Activated CD8-positive, alpha-beta T cell treated with anti-CD3 and anti-CD28 coated beads, Interleukin-2, amount 10 ng/mL, durations not matched to agents 7 days and 5 days (primary cell): ENCODE measurements around the gene TCFL5. TPM values are rescaled to one million over a fixed set of nuclear protein-coding genes. Genes with fewer than 3 reads are reported as not detected.
A peak's percentile ranks its signal among the peaks of the same experiment; 100 is the strongest.

Source experiments
- ATAC-seq: fragments of 150-1000 bp; cut with Tn5 transposase; one replicate; pipeline ENCODE4 v1.10.0; 2021; ENCODE audit warnings: moderate library complexity
- CTCF ChIA-PET: fragments of 350-600 bp; sonication (Branson Sonifier 250); formaldehyde crosslinking; loops from one replicate; lab custom pipeline; 2021; ENCODE audit warnings: antibody characterized with exemption; lab: Charles Lee
- POLR2A ChIA-PET: fragments of 350-600 bp; sonication (Branson Sonifier 250); formaldehyde crosslinking; loops from one replicate; lab custom pipeline; 2021; ENCODE audit warnings: antibody characterized with exemption; lab: Charles Lee
- DNase-seq: peaks from one replicate; pipeline ENCODE4 v3.0.0-alpha.2; 2020
- H3K27ac Mint-ChIP-seq: one replicate; pipeline ENCODE4 v1.8.0; 2021; ENCODE audit warnings: mild to moderate bottlenecking, mixed read lengths
- H3K27me3 Mint-ChIP-seq: one replicate; pipeline ENCODE4 v1.8.0; 2021; ENCODE audit warnings: low read depth, mixed read lengths
- H3K36me3 Mint-ChIP-seq: one replicate; pipeline ENCODE4 v1.8.0; 2021; ENCODE audit warnings: low read depth, mixed read lengths
- H3K4me1 Mint-ChIP-seq: one replicate; pipeline ENCODE4 v1.8.0; 2021; ENCODE audit warnings: low read depth, mixed read lengths
- H3K4me3 Mint-ChIP-seq: one replicate; pipeline ENCODE4 v1.8.0; 2021; ENCODE audit warnings: mild to moderate bottlenecking, mixed read lengths
- H3K9me3 Mint-ChIP-seq: one replicate; pipeline ENCODE4 v1.8.0; 2022; ENCODE audit warnings: mixed read lengths; ENCODE audit not compliant: insufficient read depth
- total RNA-seq, 2 experiments: library from RNA; stranded (reverse); gene quantifications; one replicate each; pipeline ENCODE4 v1.2.3, GENCODE V29; 2021

TCFL5 gene
- total RNA-seq, 2 experiments from 2014 or later, result 7.9 to 9.6 TPM

- DNase-seq (no peak), ATAC-seq (no peak)
- Mint-ChIP-seq H3K27me3 (no peaks in the 10 kb centered on the region), H3K4me3 (no peak overlapping the region), H3K9me3 (no peaks in the 10 kb centered on the region), H3K36me3 (peaks cover 74% of the 10 kb centered on the region), H3K4me1 (peaks cover 67% of the 10 kb centered on the region), H3K27ac (peak overlapping the region; percentile 59)
- POLR2A ChIA-PET, result no interaction called here
- CTCF ChIA-PET, result no interaction called here
Measured at GRCh38 chr20:62895539-62895938, 33.9 kb upstream of the TCFL5 start.

DNA sequence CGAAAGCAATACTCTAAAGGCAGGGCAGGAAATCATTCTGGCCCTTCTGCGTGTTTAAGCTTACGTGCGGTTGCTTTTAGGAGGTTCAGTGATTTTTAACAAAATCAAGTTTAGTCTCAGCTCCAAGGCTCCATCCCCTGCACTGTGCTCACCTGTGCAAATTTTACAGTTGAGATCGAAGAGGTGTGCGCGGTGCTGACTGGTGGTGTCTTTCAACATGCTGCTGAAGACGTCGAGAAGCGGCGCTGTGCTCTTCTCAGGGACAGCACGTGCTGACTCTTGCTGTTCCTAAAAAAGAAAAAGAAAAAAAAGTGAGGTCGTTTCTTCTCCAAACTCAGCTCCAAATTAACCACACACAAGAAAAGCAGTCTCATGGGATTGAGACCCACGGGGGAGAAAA, 32.6 kb upstream of the TCFL5 start:
- H3K27me3 Mint-ChIP-seq, result no peaks in the 10 kb centered on the region
- no peak for DNase-seq
- CTCF ChIA-PET, result interaction anchor here (2.1 to 2.5 kb wide), 4 partner anchors 9 to 78 kb away, joined by 4 to 14 read pairs (median 8); no protein-coding TSS in a partner anchor
- POLR2A ChIA-PET, result interaction anchor here (0.9 to 1.0 kb wide), 2 partner anchors 20 to 41 kb away, joined by 3 to 5 read pairs; no protein-coding TSS in a partner anchor
- peaks cover 54% of the 10 kb centered on the region for H3K4me1 Mint-ChIP-seq
- no peak for ATAC-seq
- no peaks in the 10 kb centered on the region for H3K9me3 Mint-ChIP-seq
- peak overlapping the region; percentile 49 for H3K27ac Mint-ChIP-seq
- H3K4me3 Mint-ChIP-seq, result no peak overlapping the region
- peaks cover 82% of the 10 kb centered on the region for H3K36me3 Mint-ChIP-seq

DNA sequence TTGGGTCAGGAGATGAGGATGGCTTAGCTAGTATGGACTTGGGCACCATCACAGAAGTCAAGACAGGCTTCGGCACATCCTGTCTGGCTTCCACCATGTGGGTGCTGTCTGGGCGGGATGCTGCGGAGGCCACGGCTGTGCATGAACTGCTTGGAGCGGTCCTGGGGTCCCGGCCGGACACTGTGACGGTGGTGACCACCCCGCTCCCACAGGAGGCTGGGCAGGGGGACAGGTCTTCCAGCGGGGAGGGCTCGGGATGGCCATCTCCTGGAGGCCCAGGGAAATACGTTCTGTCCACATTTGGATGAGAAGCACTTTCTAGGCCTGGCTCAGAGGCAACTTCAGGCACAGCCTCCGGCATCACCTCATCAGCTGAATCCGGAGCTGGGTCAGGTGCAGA, 32.1 kb upstream of the TCFL5 start:
- Mint-ChIP-seq H3K36me3 (peaks cover 84% of the 10 kb centered on the region), H3K27me3 (no peaks in the 10 kb centered on the region), H3K9me3 (no peaks in the 10 kb centered on the region), H3K4me1 (peaks cover 48% of the 10 kb centered on the region), H3K4me3 (no peak overlapping the region), H3K27ac (no peak overlapping the region)
- CTCF ChIA-PET, result interaction anchor here (1.0 to 2.5 kb wide), 8 partner anchors 9 to 79 kb away, joined by 3 to 14 read pairs (median 4); no protein-coding TSS in a partner anchor
- DNase-seq (no peak), ATAC-seq (no peak)
- POLR2A ChIA-PET, result interaction anchor here (0.9 to 1.1 kb wide), 3 partner anchors 18 to 41 kb away, joined by 3 to 5 read pairs (median 3); no protein-coding TSS in a partner anchor

DNA sequence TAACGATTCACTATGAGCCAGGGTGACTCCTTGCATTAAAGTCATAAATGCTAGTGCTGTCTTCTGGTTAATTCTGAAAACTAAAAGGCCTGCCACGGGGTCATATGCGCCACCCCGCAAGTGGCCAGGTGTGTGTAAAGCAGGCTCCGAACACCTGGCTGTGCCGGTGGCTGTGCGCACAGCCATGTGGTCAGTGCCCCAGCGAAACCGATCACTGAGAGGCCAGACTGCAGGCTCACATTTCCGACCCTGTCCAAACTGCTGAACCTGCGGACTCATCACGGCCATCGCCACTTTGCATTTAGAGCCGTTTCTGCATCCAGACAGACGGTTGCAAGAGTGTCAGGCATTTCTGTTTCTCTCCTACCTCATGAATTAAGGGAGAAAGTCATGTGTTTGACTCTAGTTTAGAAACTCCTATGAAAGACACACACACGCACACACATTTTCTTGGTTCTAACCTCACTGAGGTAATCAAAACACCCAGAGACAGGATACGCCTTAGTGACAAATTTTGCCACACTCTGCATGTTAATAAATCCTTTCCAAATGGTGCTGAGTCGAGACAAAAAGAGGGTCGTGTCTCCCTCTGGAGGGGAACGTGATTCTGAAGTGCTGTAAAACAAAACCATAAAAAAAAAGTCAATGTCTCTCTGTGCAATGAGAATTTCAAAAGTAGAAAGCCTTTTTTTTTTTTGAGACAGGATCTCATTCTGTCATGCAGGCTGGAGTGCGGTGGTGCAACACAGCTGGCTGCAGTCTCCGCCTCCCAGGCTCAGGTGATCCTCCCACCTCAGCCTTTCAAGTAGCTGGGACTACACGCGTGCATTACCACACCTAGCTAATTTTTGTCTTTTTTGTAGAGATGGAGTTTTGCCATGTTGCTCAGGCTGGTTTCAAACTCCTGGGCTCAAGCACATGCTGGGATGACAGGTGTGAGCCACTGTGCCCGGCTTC, 31.0 kb upstream of the TCFL5 start:
- H3K9me3 Mint-ChIP-seq, result no peaks in the 10 kb centered on the region
- no peaks in the 10 kb centered on the region for H3K27me3 Mint-ChIP-seq
- H3K4me3 Mint-ChIP-seq, result no peak overlapping the region
- peaks cover 90% of the 10 kb centered on the region for H3K36me3 Mint-ChIP-seq
- POLR2A ChIA-PET, result interaction anchor here (1.1 kb wide), 1 partner anchor 19 kb away, joined by 3 read pairs; no protein-coding TSS in a partner anchor
- CTCF ChIA-PET, result interaction anchor here (1.0 to 2.5 kb wide), 8 partner anchors 8 to 80 kb away, joined by 3 to 14 read pairs (median 4); no protein-coding TSS in a partner anchor
- peak overlapping the region; percentile 54 for H3K27ac Mint-ChIP-seq
- H3K4me1 Mint-ChIP-seq, result peaks cover 44% of the 10 kb centered on the region
- ATAC-seq (peak; percentile 54), DNase-seq (peak; percentile 59)

DNA sequence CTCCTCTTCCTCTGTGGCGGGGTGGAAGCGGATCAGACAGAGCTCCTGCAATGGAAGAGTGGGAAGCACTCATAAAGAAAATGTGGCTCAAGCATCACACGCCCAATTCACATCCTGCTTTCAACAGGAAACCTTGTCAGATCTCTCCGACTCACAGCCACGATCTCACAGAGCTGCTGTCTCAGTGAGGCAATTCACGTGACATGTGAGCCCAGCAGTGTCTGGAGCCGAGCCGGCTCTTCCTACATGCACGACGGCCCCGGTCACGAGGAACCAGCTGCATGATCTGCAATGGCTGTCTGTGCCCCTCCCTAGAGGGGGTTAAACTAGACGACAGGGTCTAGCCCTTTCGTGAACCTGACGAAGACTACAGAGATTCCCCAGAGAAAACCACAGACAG, 29.5 kb upstream of the TCFL5 start:
- H3K27me3 Mint-ChIP-seq, result no peaks in the 10 kb centered on the region
- ChIA-PET POLR2A (interaction anchor here (0.6 to 0.9 kb wide), 2 partner anchors 8 to 118 kb away, joined by 3 read pairs; no protein-coding TSS in a partner anchor), CTCF (interaction anchor here (0.7 to 1.9 kb wide), 6 partner anchors 8 to 88 kb away, joined by 3 to 8 read pairs (median 4); no protein-coding TSS in a partner anchor)
- ATAC-seq (peak; percentile 22), DNase-seq (peak; percentile 52)
- H3K4me3 Mint-ChIP-seq, result no peak overlapping the region
- H3K4me1 Mint-ChIP-seq, result peaks cover 51% of the 10 kb centered on the region
- no peaks in the 10 kb centered on the region for H3K9me3 Mint-ChIP-seq
- peak overlapping the region; percentile 82 for H3K27ac Mint-ChIP-seq
- H3K36me3 Mint-ChIP-seq, result peaks cover 95% of the 10 kb centered on the region

GRCh38 chr20:62890444-62890843, 28.8 kb upstream of the TCFL5 start:
- Mint-ChIP-seq H3K9me3 (no peaks in the 10 kb centered on the region), H3K36me3 (peaks cover 92% of the 10 kb centered on the region), H3K4me1 (peaks cover 51% of the 10 kb centered on the region), H3K4me3 (no peak overlapping the region), H3K27ac (peak overlapping the region; percentile 82), H3K27me3 (no peaks in the 10 kb centered on the region)
- no peak for DNase-seq
- ATAC-seq, result no peak
- POLR2A ChIA-PET, result interaction anchor here (0.9 kb wide), 1 partner anchor 8 kb away, joined by 3 read pairs; no protein-coding TSS in a partner anchor
- CTCF ChIA-PET, result interaction anchor here (0.9 to 1.9 kb wide), 5 partner anchors 8 to 89 kb away, joined by 3 to 8 read pairs (median 4); no protein-coding TSS in a partner anchor

GRCh38 chr20:62889871-62890270, 28.2 kb upstream of the TCFL5 start:
- no peaks in the 10 kb centered on the region for H3K27me3 Mint-ChIP-seq
- no peak overlapping the region for H3K27ac Mint-ChIP-seq
- DNase-seq, result no peak
- no peaks in the 10 kb centered on the region for H3K9me3 Mint-ChIP-seq
- ATAC-seq, result no peak
- POLR2A ChIA-PET, result no interaction called here
- peaks cover 51% of the 10 kb centered on the region for H3K4me1 Mint-ChIP-seq
- H3K4me3 Mint-ChIP-seq, result no peak overlapping the region
- CTCF ChIA-PET, result interaction anchor here (1.0 to 1.9 kb wide), 5 partner anchors 9 to 67 kb away, joined by 3 to 8 read pairs (median 4); no protein-coding TSS in a partner anchor
- H3K36me3 Mint-ChIP-seq, result peaks cover 88% of the 10 kb centered on the region

DNA sequence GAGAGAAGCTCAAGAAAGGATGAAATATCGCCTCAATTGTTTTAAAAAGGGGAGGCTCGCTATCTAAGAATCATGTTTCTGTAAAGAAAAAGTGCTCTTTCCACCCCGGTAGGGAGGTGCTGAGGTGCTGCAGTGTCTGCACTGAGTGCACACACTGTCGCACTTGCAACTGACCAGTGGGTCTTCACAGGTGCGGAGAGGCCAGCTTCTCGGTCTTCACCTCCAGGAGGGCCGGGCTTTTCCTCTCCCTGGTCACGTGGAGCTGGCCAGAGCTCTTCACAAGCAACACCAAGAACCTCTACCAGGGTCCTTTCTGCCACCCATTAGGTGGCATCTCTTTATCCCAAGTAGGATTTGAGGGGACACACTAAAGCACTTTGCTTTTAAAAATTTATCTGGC, 27.8 kb upstream of the TCFL5 start:
- ChIA-PET POLR2A (no interaction called here), CTCF (interaction anchor here (1.3 to 1.5 kb wide), 2 partner anchors 12 to 18 kb away, joined by 4 to 5 read pairs; no protein-coding TSS in a partner anchor)
- ATAC-seq (no peak), DNase-seq (no peak)
- Mint-ChIP-seq H3K27me3 (no peaks in the 10 kb centered on the region), H3K4me1 (peaks cover 50% of the 10 kb centered on the region), H3K4me3 (no peak overlapping the region), H3K9me3 (no peaks in the 10 kb centered on the region), H3K36me3 (peaks cover 85% of the 10 kb centered on the region), H3K27ac (no peak overlapping the region)

GRCh38 chr20:62888910-62889309, 27.3 kb upstream of the TCFL5 start:
- DNase-seq, result no peak
- ChIA-PET CTCF (interaction anchor here (1.3 kb wide), 1 partner anchor 18 kb away, joined by 5 read pairs; no protein-coding TSS in a partner anchor), POLR2A (interaction anchor here (1.8 kb wide), 1 partner anchor 36 kb away, joined by 4 read pairs; no protein-coding TSS in a partner anchor)
- Mint-ChIP-seq H3K36me3 (peaks cover 80% of the 10 kb centered on the region), H3K4me1 (peaks cover 45% of the 10 kb centered on the region), H3K27me3 (no peaks in the 10 kb centered on the region), H3K9me3 (no peaks in the 10 kb centered on the region), H3K4me3 (no peak overlapping the region), H3K27ac (no peak overlapping the region)
- no peak for ATAC-seq

- Mint-ChIP-seq H3K36me3 (peaks cover 76% of the 10 kb centered on the region), H3K4me3 (no peak overlapping the region), H3K4me1 (peaks cover 40% of the 10 kb centered on the region), H3K9me3 (no peaks in the 10 kb centered on the region), H3K27me3 (no peaks in the 10 kb centered on the region), H3K27ac (no peak overlapping the region)
- ChIA-PET POLR2A (interaction anchor here (1.0 to 1.8 kb wide), 2 partner anchors 19 to 37 kb away, joined by 3 to 4 read pairs; no protein-coding TSS in a partner anchor), CTCF (no interaction called here)
- DNase-seq, result no peak
- no peak for ATAC-seq
Measured at GRCh38 chr20:62888406-62888805, 26.8 kb upstream of the TCFL5 start.

DNA sequence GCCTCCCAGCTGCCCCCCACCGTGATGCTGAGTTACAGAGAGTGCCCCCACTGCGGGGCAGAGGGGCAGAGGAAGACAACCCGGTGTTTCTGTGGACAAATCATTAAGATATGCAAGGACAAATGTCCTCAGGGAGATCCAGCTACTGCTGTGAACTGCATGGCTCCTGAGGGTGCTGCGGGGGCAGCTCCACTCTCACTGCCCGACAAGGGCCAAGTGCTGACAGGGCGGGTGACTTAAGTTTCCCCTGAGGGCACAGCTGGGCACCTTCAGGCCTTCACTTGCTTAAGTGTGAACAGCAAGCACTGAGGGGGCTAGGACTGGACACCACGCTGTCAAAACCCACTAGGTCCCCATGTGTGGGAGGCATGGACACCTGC, 26.2 kb upstream of the TCFL5 start:
- no peaks in the 10 kb centered on the region for H3K9me3 Mint-ChIP-seq
- ChIA-PET CTCF (interaction anchor here (0.7 kb wide), 1 partner anchor 30 kb away, joined by 3 read pairs; no protein-coding TSS in a partner anchor), POLR2A (interaction anchor here (0.9 to 1.8 kb wide), 3 partner anchors 19 to 37 kb away, joined by 3 to 4 read pairs (median 3); no protein-coding TSS in a partner anchor)
- peaks cover 71% of the 10 kb centered on the region for H3K36me3 Mint-ChIP-seq
- DNase-seq (no peak), ATAC-seq (no peak)
- no peak overlapping the region for H3K4me3 Mint-ChIP-seq
- peaks cover 35% of the 10 kb centered on the region for H3K4me1 Mint-ChIP-seq
- peak overlapping the region; percentile 39 for H3K27ac Mint-ChIP-seq
- H3K27me3 Mint-ChIP-seq, result no peaks in the 10 kb centered on the region
